Adipocyte (in vitro differentiated cells): ENCODE data around the gene COLEC11.
"Not testable (repeated sequence)": the region's sequence is repeated elsewhere in the genome, so short reads cannot be mapped to it uniquely, and the experiment has no call there.

ENCODE experiments used
- DNase-seq: peaks from one replicate; pipeline ENCODE4 v3.0.0-alpha.2; 2015; ENCODE audit warnings: low read depth
- H3K27me3 ChIP-seq: replicated peaks from 2 replicates; pipeline ENCODE4 v1.7.0; 2013; ENCODE audit warnings: mild to moderate bottlenecking, low read length, moderate library complexity; ENCODE audit not compliant: control insufficient read depth, insufficient read depth
- H3K36me3 ChIP-seq: 2 replicates; pipeline ENCODE4 v1.7.0; 2013; ENCODE audit warnings: low read length, mild to moderate bottlenecking, moderate library complexity; ENCODE audit not compliant: control insufficient read depth, insufficient read depth, severe bottlenecking
- H3K4me1 ChIP-seq: 2 replicates; pipeline ENCODE4 v1.7.0; 2013; ENCODE audit warnings: mild to moderate bottlenecking, low read length, moderate library complexity; ENCODE audit not compliant: control insufficient read depth, insufficient read depth
- H3K4me3 ChIP-seq: 2 replicates; pipeline ENCODE4 v1.7.0; 2013; ENCODE audit warnings: mild to moderate bottlenecking, low read length, moderate library complexity
- H3K9ac ChIP-seq: 2 replicates; pipeline ENCODE4 v1.7.0; 2013; ENCODE audit warnings: mild to moderate bottlenecking, low read length, moderate library complexity
- H3K9me3 ChIP-seq: 2 replicates; pipeline ENCODE4 v1.7.0; 2013; ENCODE audit warnings: mild to moderate bottlenecking, low read length, moderate library complexity; ENCODE audit not compliant: control insufficient read depth

Gene COLEC11

GRCh38 chr2:3628241-3628679 lies 33.3 kb downstream of the COLEC11 start:
- H3K4me3 ChIP-seq: no peak overlapping the region
- DNase-seq: no peak
- peaks cover 8% of the 10 kb centered on the region for H3K9me3 ChIP-seq
- H3K27me3 ChIP-seq: peaks cover 1% of the 10 kb centered on the region
- peaks cover 24% of the 10 kb centered on the region for H3K4me1 ChIP-seq
- H3K36me3 ChIP-seq: no peaks in the 10 kb centered on the region
- H3K9ac ChIP-seq: no peak overlapping the region

GRCh38 chr2:3628800-3629199 lies 33.9 kb downstream of the COLEC11 start:
- DNase-seq: no peak

DNA sequence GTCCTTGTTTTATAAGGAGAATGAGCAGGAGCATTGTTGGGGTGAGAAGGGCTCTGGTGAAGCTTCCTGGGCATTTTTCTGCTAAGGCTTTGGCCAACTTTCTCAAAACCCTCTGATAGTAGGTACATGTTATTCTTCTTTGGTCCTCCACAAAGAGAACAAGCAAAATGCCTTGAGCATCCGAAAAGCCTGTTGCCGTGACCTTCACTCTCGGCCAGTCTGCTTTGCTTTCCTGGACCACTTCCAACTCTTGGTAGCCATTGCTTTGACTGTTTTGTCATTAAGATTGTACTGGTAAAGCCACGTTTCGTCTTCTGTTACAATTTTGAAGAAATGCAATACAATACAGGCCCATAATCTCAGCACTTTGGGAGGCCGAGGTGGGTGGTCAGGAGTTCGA lies 35.7 kb downstream of the COLEC11 start:
- H3K4me1 ChIP-seq: peaks cover 24% of the 10 kb centered on the region
- no peak for DNase-seq
- no peaks in the 10 kb centered on the region for H3K36me3 ChIP-seq
- peaks cover 16% of the 10 kb centered on the region for H3K27me3 ChIP-seq
- H3K9ac ChIP-seq: no peak overlapping the region
- no peak overlapping the region for H3K4me3 ChIP-seq
- H3K9me3 ChIP-seq: no peaks in the 10 kb centered on the region

More at GRCh38 chr2:3628800-3629199, 33.9 kb downstream of the COLEC11 start:
- H3K9ac ChIP-seq: no peak overlapping the region
- peaks cover 24% of the 10 kb centered on the region for H3K4me1 ChIP-seq
- peaks cover 2% of the 10 kb centered on the region for H3K9me3 ChIP-seq
- H3K4me3 ChIP-seq: no peak overlapping the region
- peaks cover 7% of the 10 kb centered on the region for H3K27me3 ChIP-seq
- H3K36me3 ChIP-seq: no peaks in the 10 kb centered on the region

DNA sequence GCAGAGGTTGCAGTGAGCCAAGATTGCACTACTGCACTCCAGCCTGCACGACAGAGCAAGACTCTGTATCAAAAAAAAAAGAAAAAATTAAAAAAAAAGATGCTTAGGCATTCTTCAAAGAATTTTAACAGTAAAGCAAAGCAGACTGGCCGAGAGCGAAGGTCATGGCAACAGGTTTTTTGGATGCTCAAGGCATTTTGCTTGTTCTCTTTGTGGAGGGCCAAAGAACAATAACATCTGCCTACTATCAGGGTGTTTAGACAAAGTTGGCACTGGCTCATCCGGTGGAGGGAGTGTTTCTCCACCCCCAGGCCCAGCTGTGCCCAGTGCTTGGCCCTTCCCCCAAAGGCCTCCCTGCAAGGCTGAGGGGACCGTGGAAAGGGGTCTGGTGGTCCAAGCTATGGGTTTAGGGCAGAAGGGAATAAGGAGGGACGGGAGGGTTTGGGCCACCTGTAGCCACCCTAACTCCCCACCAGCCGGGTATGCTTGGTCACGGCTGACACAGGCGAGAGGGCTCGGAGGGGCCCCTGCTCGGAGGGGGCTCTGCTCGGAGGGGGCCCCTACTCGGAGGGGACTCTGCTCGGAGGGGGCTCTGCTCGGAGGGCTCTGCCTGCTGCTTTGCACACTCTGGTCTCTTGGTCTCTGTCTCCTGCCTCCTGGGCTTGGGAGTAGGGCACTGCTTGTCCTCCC lies 36.4 kb downstream of the COLEC11 start:
- Histone ChIP-seq H3K9me3 (no peaks in the 10 kb centered on the region), H3K27me3 (peaks cover 21% of the 10 kb centered on the region), H3K4me3 (no peak overlapping the region), H3K36me3 (no peaks in the 10 kb centered on the region), H3K4me1 (peaks cover 21% of the 10 kb centered on the region), H3K9ac (no peak overlapping the region)
- DNase-seq: no peak

- H3K4me1 ChIP-seq: peaks cover 20% of the 10 kb centered on the region
- H3K9ac ChIP-seq: no peak overlapping the region
- no peak overlapping the region for H3K4me3 ChIP-seq
- H3K36me3 ChIP-seq: no peaks in the 10 kb centered on the region
- no peak for DNase-seq
- H3K9me3 ChIP-seq: no peaks in the 10 kb centered on the region
- peaks cover 28% of the 10 kb centered on the region for H3K27me3 ChIP-seq
Measured at GRCh38 chr2:3631851-3632659, 37.1 kb downstream of the COLEC11 start.

DNA sequence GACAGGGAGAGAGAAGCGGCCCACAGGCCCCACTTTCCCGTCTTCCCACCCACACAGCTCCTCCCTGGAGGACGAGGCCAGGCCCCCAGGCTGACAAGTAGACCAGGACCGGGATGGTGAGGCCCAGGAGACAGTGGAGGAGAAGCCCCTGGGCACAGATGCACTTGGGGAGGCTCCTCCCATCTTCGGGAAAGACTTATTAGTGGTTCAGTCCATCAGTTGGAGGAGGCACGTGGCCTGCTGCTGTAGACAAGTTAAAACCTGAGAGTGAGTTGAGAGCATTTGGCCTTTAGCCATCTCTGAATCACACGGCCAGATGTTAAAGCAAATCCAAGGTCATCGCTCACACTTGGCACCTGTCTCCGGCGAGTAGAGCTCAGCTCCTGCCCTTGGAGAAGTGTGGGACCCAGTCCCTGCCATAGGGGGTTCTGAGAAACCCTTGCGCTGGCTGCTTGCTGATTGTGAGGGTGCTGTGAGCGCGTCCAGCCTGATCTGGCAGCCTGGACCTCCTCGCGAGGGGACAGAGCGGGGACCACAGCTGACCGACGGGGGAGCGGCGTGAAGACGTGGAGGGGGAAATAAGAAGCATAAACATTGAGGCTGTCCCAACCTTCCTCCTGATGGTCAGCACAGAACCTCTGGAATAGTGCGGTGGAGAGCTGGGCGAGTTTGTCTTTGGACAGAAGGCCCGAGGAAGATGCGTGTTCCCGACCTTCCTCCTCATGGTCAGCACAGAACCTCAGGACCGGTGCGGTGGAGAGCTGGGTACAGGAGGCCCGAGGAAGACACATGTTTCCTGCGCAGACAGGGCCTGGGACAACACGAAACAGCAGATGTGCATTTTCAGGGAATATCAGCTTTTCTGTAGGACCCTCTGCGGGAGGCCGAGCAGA lies 38.4 kb downstream of the COLEC11 start:
- Histone ChIP-seq H3K36me3 (no peaks in the 10 kb centered on the region), H3K9ac (no peak overlapping the region), H3K27me3 (peaks cover 38% of the 10 kb centered on the region), H3K9me3 (no peaks in the 10 kb centered on the region), H3K4me3 (no peak overlapping the region), H3K4me1 (peaks cover 20% of the 10 kb centered on the region)
- DNase-seq: peak; percentile 9

GRCh38 chr2:3633982-3634595 lies 39.2 kb downstream of the COLEC11 start:
- H3K4me3 ChIP-seq: no peak overlapping the region
- DNase-seq: no peak
- no peak overlapping the region for H3K9ac ChIP-seq
- no peaks in the 10 kb centered on the region for H3K36me3 ChIP-seq
- H3K27me3 ChIP-seq: peaks cover 38% of the 10 kb centered on the region
- peaks cover 17% of the 10 kb centered on the region for H3K4me1 ChIP-seq
- H3K9me3 ChIP-seq: no peaks in the 10 kb centered on the region

- Histone ChIP-seq H3K9me3 (no peaks in the 10 kb centered on the region), H3K4me3 (no peak overlapping the region), H3K36me3 (no peaks in the 10 kb centered on the region), H3K9ac (no peak overlapping the region), H3K4me1 (peaks cover 12% of the 10 kb centered on the region), H3K27me3 (peaks cover 38% of the 10 kb centered on the region)
- no peak for DNase-seq
Measured at GRCh38 chr2:3634596-3635121, 39.7 kb downstream of the COLEC11 start.

GRCh38 chr2:3635171-3635974 lies 40.5 kb downstream of the COLEC11 start:
- Histone ChIP-seq H3K4me1 (peaks cover 5% of the 10 kb centered on the region), H3K9ac (no peak overlapping the region), H3K36me3 (no peaks in the 10 kb centered on the region), H3K9me3 (no peaks in the 10 kb centered on the region), H3K27me3 (peaks cover 38% of the 10 kb centered on the region), H3K4me3 (no peak overlapping the region)
- DNase-seq: no peak

GRCh38 chr2:3635975-3636327 lies 41.0 kb downstream of the COLEC11 start:
- not testable (repeated sequence) for H3K4me3 ChIP-seq, H3K36me3 ChIP-seq, H3K9ac ChIP-seq, H3K9me3 ChIP-seq, H3K4me1 ChIP-seq
- DNase-seq: peak; percentile 16
- peaks cover 38% of the 10 kb centered on the region for H3K27me3 ChIP-seq
